B cell (primary cell): Measurements from ENCODE around the gene DAZAP2. TPM values are rescaled to one million over a fixed set of nuclear protein-coding genes. Genes with fewer than 3 reads are reported as not detected.

Experiments
- ATAC-seq: fragments of 200-7000 bp; cut with Tn5 transposase; one replicate; pipeline ENCODE4 v1.10.0; 2021; ENCODE audit warnings: low read depth, mild to moderate bottlenecking, moderate number of reproducible peaks, moderate library complexity
- CTCF ChIA-PET: fragments of 350-600 bp; sonication (Branson Sonifier 250); formaldehyde crosslinking; loops from one replicate; lab custom pipeline; 2021; ENCODE audit warnings: antibody characterized with exemption, inconsistent platforms; lab: Charles Lee
- POLR2A ChIA-PET: fragments of 350-600 bp; sonication (Branson Sonifier 250); formaldehyde crosslinking; loops from one replicate; lab custom pipeline; 2021; ENCODE audit warnings: antibody characterized with exemption; lab: Charles Lee
- DNase-seq: peaks from one replicate; pipeline ENCODE4 v3.0.0; 2013
- H2AFZ ChIP-seq: 2 replicates; pipeline ENCODE4 v1.6.1; 2012; ENCODE audit warnings: mild to moderate bottlenecking, low read depth, low read length; ENCODE audit not compliant: insufficient read depth, poor library complexity, severe bottlenecking
- H3K27ac ChIP-seq, 2 donors: 1 replicate in 1 of 2; 2 replicates in 1 of 2; pipeline ENCODE4 v1.5.1; 2012 to 2013; ENCODE audit warnings: low read length in 2 of 2, mild to moderate bottlenecking in 2 of 2, moderate library complexity in 1 of 2
- H3K27me3 ChIP-seq, 4 experiments: fragments of 200-600 bp in 1 of 4; sonication (generic) in 1 of 4; replicated peaks in 1 of 4; 1 replicate in 2 of 4; 2 replicates in 2 of 4; pipeline versions ENCODE4 v1.6.1 to v1.7.0; 2013 to 2016; ENCODE audit warnings: low read length in 3 of 4, mild to moderate bottlenecking in 2 of 4, mixed read lengths in 1 of 4, moderate library complexity in 1 of 4; ENCODE audit not compliant: insufficient read depth in 4 of 4, control insufficient read depth in 3 of 4; ENCODE audit errors: control extremely low read depth in 1 of 4
- H3K36me3 ChIP-seq, 2 experiments: replicated peaks in 1 of 2; 1 replicate in 1 of 2; 2 replicates in 1 of 2; pipeline versions ENCODE4 v1.6.1 to v1.7.1; 2013; ENCODE audit warnings: low read length in 1 of 2; ENCODE audit not compliant: insufficient read depth in 2 of 2, control insufficient read depth in 1 of 2; ENCODE audit errors: control extremely low read depth in 1 of 2, extremely low read depth in 1 of 2
- H3K4me1 ChIP-seq, 2 donors: fragments of 200-600 bp in 1 of 2; sonication (generic) in 1 of 2; 1 replicate in 1 of 2; 2 replicates in 1 of 2; pipeline versions ENCODE4 v1.5.1 to v1.6.1; 2013 to 2017; ENCODE audit warnings: low read length in 2 of 2; ENCODE audit not compliant: control insufficient read depth in 2 of 2, insufficient read depth in 2 of 2
- H3K4me2 ChIP-seq: replicated peaks from 2 replicates; pipeline ENCODE3; 2012; ENCODE audit warnings: mild to moderate bottlenecking, low read depth, low read length; ENCODE audit not compliant: poor library complexity, severe bottlenecking
- H3K4me3 ChIP-seq, 5 experiments: fragments of 200-600 bp in 1 of 5; sonication (generic) in 1 of 5; 1 replicate in 3 of 5; 2 replicates in 2 of 5; pipeline versions ENCODE4 v1.5.1 to v1.7.0; 2011 to 2016; ENCODE audit warnings: low read length in 4 of 5, mild to moderate bottlenecking in 4 of 5, low read depth in 2 of 5, control low read depth in 1 of 5, moderate library complexity in 1 of 5; ENCODE audit not compliant: insufficient read depth in 1 of 5; ENCODE audit errors: control extremely low read depth in 1 of 5, extremely low read depth in 1 of 5
- H3K79me2 ChIP-seq: fragments of 200-600 bp; sonication (generic); one replicate; pipeline ENCODE4 v1.6.0; 2016; ENCODE audit warnings: low read length; ENCODE audit not compliant: control insufficient read depth, insufficient read depth
- H3K9ac ChIP-seq: fragments of 200-600 bp; sonication (generic); 2 replicates; pipeline ENCODE4 v1.6.1; 2017; ENCODE audit warnings: mild to moderate bottlenecking, low read length, moderate library complexity
- H3K9me3 ChIP-seq, 3 donors: one replicate each; pipeline versions ENCODE4 v1.6.1 to v1.7.1; 2013; ENCODE audit warnings: low read length in 2 of 3; ENCODE audit not compliant: control insufficient read depth in 2 of 3, insufficient read depth in 1 of 3; ENCODE audit errors: control extremely low read depth in 1 of 3
- H4K20me1 ChIP-seq: 2 replicates; pipeline ENCODE4 v1.6.0; 2012; ENCODE audit warnings: mild to moderate bottlenecking, low read length; ENCODE audit not compliant: insufficient read depth, control insufficient read depth, poor library complexity, severe bottlenecking
- H3K27ac Mint-ChIP-seq: one replicate; pipeline ENCODE4 v1.8.0; 2021; ENCODE audit warnings: mixed read lengths
- H3K27me3 Mint-ChIP-seq: one replicate; pipeline ENCODE4 v1.8.0; 2021; ENCODE audit warnings: mixed read lengths
- H3K4me1 Mint-ChIP-seq: one replicate; pipeline ENCODE4 v1.8.0; 2021; ENCODE audit warnings: mixed read lengths
- H3K4me3 Mint-ChIP-seq: one replicate; pipeline ENCODE4 v1.8.0; 2021; ENCODE audit warnings: mixed read lengths
- H3K9me3 Mint-ChIP-seq: one replicate; pipeline ENCODE4 v1.8.0; 2022; ENCODE audit warnings: mixed read lengths; ENCODE audit not compliant: insufficient read depth
- CTCF ChIP-seq: fragments of 200-600 bp; IDR thresholded peaks from one replicate; pipeline ENCODE4 v1.8.0; 2022; ENCODE audit warnings: antibody characterized with exemption, mild to moderate bottlenecking
- EZH2 ChIP-seq: IDR thresholded peaks from 2 replicates; pipeline ENCODE4 v1.6.1; 2012; ENCODE audit warnings: borderline replicate concordance, low read depth, mild to moderate bottlenecking, moderate library complexity, low read length; ENCODE audit not compliant: insufficient read depth, poor library complexity, severe bottlenecking
- whole genome bisulfite sequencing: methylation state at CpG from one replicate; pipeline ENCODE4 v1.1.5; 2013; ENCODE audit warnings: missing lambda C conversion rate; ENCODE audit not compliant: insufficient coverage; 5-methylcytosine and 5-hydroxymethylcytosine counted together
- intact Hi-C: fragments of 100-400 bp; cut with micrococcal nuclease; formaldehyde crosslinking; loops from one replicate; pipeline ENCODE4 v1.10.0; 2022
- polyA plus RNA-seq: library from polyadenylated mRNA; depleted of rRNA; stranded (reverse); fragments of >200 nt; gene quantifications from 2 replicates; pipeline ENCODE4 v1.2.3, GENCODE V29; 2012
- total RNA-seq, 2 donors: library from RNA; stranded (reverse); fragments of 120-200 nt in 1 of 2; gene quantifications; 1 replicate in 1 of 2; 2 replicates in 1 of 2; pipeline versions ENCODE4 v1.2.3 to v1.2.4, GENCODE V29; 2013 to 2022

The DAZAP2 gene
- total and polyA plus RNA-seq, 2 donors (not counting 1 experiment from before 2014, with no cell fraction given): 233 to 620 TPM

GRCh38 chr12:51275088-51275487, 36.5 kb downstream of the DAZAP2 start:
- no peak overlapping the region for H2AFZ ChIP-seq
- WGBS: 100% methylated on average over 1 of the region's 1 CpG

More at GRCh38 chr12:51275088-51275487, 36.5 kb downstream of the DAZAP2 start:
- Histone ChIP-seq H3K4me2 (no peak overlapping the region), H3K79me2 (no peaks in the 10 kb centered on the region), H3K27me3 (no peaks in the 10 kb centered on the region), H3K4me1 (peaks cover 10 to 11% of the 10 kb centered on the region in 2 donors), H3K9ac (no peak overlapping the region), H3K4me3 (no peak overlapping the region), H4K20me1 (no peaks in the 10 kb centered on the region), H3K27ac (no peak overlapping the region), H3K36me3 (no peaks in the 10 kb centered on the region), H3K9me3 (no peaks in the 10 kb centered on the region)
- Mint-ChIP-seq H3K27ac (no peak overlapping the region), H3K4me3 (no peak overlapping the region), H3K4me1 (peaks cover 10% of the 10 kb centered on the region), H3K9me3 (no peaks in the 10 kb centered on the region), H3K27me3 (no peaks in the 10 kb centered on the region)
- CTCF ChIA-PET: no interaction called here
- no peak for DNase-seq
- no peak for ATAC-seq
- POLR2A ChIA-PET: no interaction called here
- TF ChIP-seq CTCF: no peak
- TF ChIP-seq EZH2: no peak
- intact Hi-C loops: no loop called here
